HCT116 (cell line): ENCODE results near the gene C2CD2L. TPM values are rescaled to one million over a fixed set of nuclear protein-coding genes. Genes with fewer than 3 reads are reported as not detected.

ENCODE experiments used
- ATAC-seq: fragments of 200-7000 bp; cut with Tn5 transposase; 2 replicates; pipeline ENCODE4 v1.9.1; 2020; ENCODE audit warnings: mild to moderate bottlenecking, moderate library complexity
- BruUV-seq: library from RNA; stranded (reverse); fragments of 400-500 nt; replicated peaks from 2 replicates; lab custom pipeline; 2021; lab: Mats Ljungman, UMichigan
- CTCF ChIA-PET: fragments of 300-600 bp; sonication (Branson Sonifier 250); formaldehyde crosslinking; loops from one replicate; lab custom pipeline; 2021; ENCODE audit warnings: antibody characterized with exemption; lab: Charles Lee
- POLR2A ChIA-PET: fragments of 300-600, 350-600 bp; sonication (Branson Sonifier 250); formaldehyde crosslinking; loops from one replicate; lab custom pipeline; 2021; ENCODE audit warnings: antibody characterized with exemption; lab: Charles Lee
- RAD21 ChIA-PET, 2 experiments: fragments of 300-600 bp; sonication (Branson Sonifier 250); formaldehyde crosslinking; loops; one replicate each; lab custom pipeline; 2023; ENCODE audit warnings: low total read pairs in 2 of 2; ENCODE audit not compliant: uncharacterized antibody in 2 of 2, unreplicated experiment in 2 of 2, low non-redundant PET in 1 of 2; lab: Charles Lee
- DNase-seq: peaks from one replicate; pipeline ENCODE4 v3.0.0-alpha.2; 2010; ENCODE audit warnings: low read depth, low spot score
- H2AFZ ChIP-seq: fragments of 200-600 bp; shearing (Covaris generic), sonication (generic); 2 replicates; pipeline ENCODE4 v1.6.1; 2017; ENCODE audit warnings: low read depth, mixed run types, mixed read lengths, antibody characterized with exemption, low read length; ENCODE audit not compliant: poor library complexity, severe bottlenecking
- H3K27ac ChIP-seq: 2 replicates; pipeline ENCODE4 v1.5.1; 2012; ENCODE audit warnings: low read depth, low read length
- H3K27me3 ChIP-seq: fragments of 200-600 bp; sonication (generic); 2 replicates; pipeline ENCODE4 v1.6.1; 2016; ENCODE audit warnings: mixed run types, low read length, mixed read lengths; ENCODE audit not compliant: insufficient read depth
- H3K36me3 ChIP-seq, 2 experiments: fragments of 200-500 bp in 1 of 2; fragments of 200-600 bp in 1 of 2; sonication (Bioruptor generic) in 1 of 2; sonication (generic) in 1 of 2; 2 replicates each; pipeline versions ENCODE4 v1.5.1 to v1.6.1; 2014 to 2016; ENCODE audit warnings: low read length in 2 of 2, inconsistent platforms in 1 of 2, mixed read lengths in 1 of 2, mixed run types in 1 of 2; ENCODE audit not compliant: insufficient read depth in 2 of 2, control insufficient read depth in 1 of 2
- H3K4me1 ChIP-seq, 2 experiments: fragments of 200-600 bp in 1 of 2; sonication (generic) in 1 of 2; 2 replicates each; pipeline versions ENCODE4 v1.5.1 to v1.6.1; 2012 to 2017; ENCODE audit warnings: low read length in 2 of 2, inconsistent platforms in 1 of 2, mild to moderate bottlenecking in 1 of 2, mixed read lengths in 1 of 2, mixed run types in 1 of 2, moderate library complexity in 1 of 2; ENCODE audit not compliant: insufficient read depth in 2 of 2, control insufficient read depth in 1 of 2
- H3K4me2 ChIP-seq: fragments of 200-600 bp; sonication (generic); 2 replicates; pipeline ENCODE4 v1.6.1; 2017; ENCODE audit warnings: mixed run types, low read length, mixed read lengths
- H3K4me3 ChIP-seq, 2 experiments: fragments of 200-600 bp in 1 of 2; sonication (generic) in 1 of 2; replicated peaks in 1 of 2; 2 replicates each; pipeline ENCODE4 v1.5.1; 2011 to 2016; ENCODE audit warnings: low read length in 2 of 2, control low read depth in 1 of 2, low read depth in 1 of 2, mild to moderate bottlenecking in 1 of 2, mixed read lengths in 1 of 2, mixed run types in 1 of 2
- H3K79me2 ChIP-seq: fragments of 200-600 bp; sonication (generic); 2 replicates; pipeline ENCODE4 v1.6.1; 2017; ENCODE audit warnings: mild to moderate bottlenecking, mixed run types, low read length, moderate library complexity, mixed read lengths; ENCODE audit not compliant: insufficient read depth
- H3K9ac ChIP-seq: fragments of 200-600 bp; sonication (generic); 2 replicates; pipeline ENCODE4 v1.6.1; 2016; ENCODE audit warnings: low read length, mixed read lengths
- H3K9me2 ChIP-seq: fragments of 200-600 bp; sonication (generic), shearing (Covaris generic); 2 replicates; pipeline ENCODE4 v1.6.1; 2017; ENCODE audit warnings: mixed run types, mild to moderate bottlenecking, moderate library complexity; ENCODE audit not compliant: insufficient read depth
- H3K9me3 ChIP-seq, 2 experiments: fragments of 200-500 bp in 1 of 2; fragments of 200-600 bp in 1 of 2; sonication (Bioruptor generic) in 1 of 2; sonication (generic) in 1 of 2; 2 replicates each; pipeline ENCODE4 v1.6.1; 2014 to 2017; ENCODE audit warnings: low read length in 2 of 2, mixed read lengths in 2 of 2, inconsistent platforms in 1 of 2, low read depth in 1 of 2, mild to moderate bottlenecking in 1 of 2, mixed run types in 1 of 2, moderate library complexity in 1 of 2; ENCODE audit not compliant: control insufficient read depth in 1 of 2, insufficient read depth in 1 of 2
- H4K20me1 ChIP-seq: fragments of 200-600 bp; sonication (generic), shearing (Covaris generic); 2 replicates; pipeline ENCODE4 v1.6.1; 2017; ENCODE audit warnings: mixed run types, mild to moderate bottlenecking, moderate library complexity; ENCODE audit not compliant: insufficient read depth
- CBX3 ChIP-seq: IDR thresholded peaks from 2 replicates; pipeline ENCODE4 v1.6.1; 2012; ENCODE audit warnings: low read depth
- CEBPB ChIP-seq: IDR thresholded peaks from 2 replicates; pipeline ENCODE4 v1.6.1; 2012; ENCODE audit warnings: low read depth
- CTCF ChIP-seq, 3 experiments: fragments of 200-600 bp in 1 of 3; sonication (generic) in 1 of 3; IDR thresholded peaks in 2 of 3; conservative IDR thresholded peaks in 1 of 3; 2 replicates each; pipeline ENCODE4 v1.5.1; 2012 to 2017; ENCODE audit warnings: low read depth in 2 of 3, low read length in 2 of 3, antibody characterized with exemption in 1 of 3, borderline replicate concordance in 1 of 3, control low read depth in 1 of 3, mild to moderate bottlenecking in 1 of 3, mixed read lengths in 1 of 3, mixed run types in 1 of 3, moderate library complexity in 1 of 3; ENCODE audit not compliant: insufficient read depth in 1 of 3
- ELF1 ChIP-seq: IDR thresholded peaks from 2 replicates; pipeline ENCODE4 v1.6.1; 2012; ENCODE audit warnings: low read depth, borderline replicate concordance
- EZH2 ChIP-seq: fragments of 200-600 bp; sonication (generic); IDR thresholded peaks from 2 replicates; pipeline ENCODE4 v1.6.1; 2017; ENCODE audit warnings: antibody characterized with exemption, mixed run types
- FOSL1 ChIP-seq: IDR thresholded peaks from 2 replicates; pipeline ENCODE4 v1.6.1; 2012; ENCODE audit warnings: low read depth
- JUND ChIP-seq: IDR thresholded peaks from 2 replicates; pipeline ENCODE4 v1.6.1; 2012
- POLR2A ChIP-seq: IDR thresholded peaks from 2 replicates; pipeline ENCODE4 v1.7.0; 2011; ENCODE audit warnings: borderline replicate concordance; ENCODE audit not compliant: insufficient read depth, insufficient read length; ENCODE audit errors: extremely low read depth
- POLR2AphosphoS5 ChIP-seq: IDR thresholded peaks from 2 replicates; pipeline ENCODE4 v1.6.1; 2011; ENCODE audit warnings: mild to moderate bottlenecking, low read depth, low read length, moderate library complexity
- RAD21 ChIP-seq: IDR thresholded peaks from 2 replicates; pipeline ENCODE4 v1.6.1; 2012; ENCODE audit warnings: low read depth, mild to moderate bottlenecking
- SP1 ChIP-seq: IDR thresholded peaks from 2 replicates; pipeline ENCODE4 v1.6.1; 2012; ENCODE audit warnings: low read depth
- YY1 ChIP-seq: IDR thresholded peaks from 2 replicates; pipeline ENCODE4 v1.6.1; 2011; ENCODE audit warnings: low read length, low read depth, moderate library complexity, mild to moderate bottlenecking; ENCODE audit not compliant: insufficient replicate concordance; ENCODE audit errors: extremely low read depth
- ZFX ChIP-seq: fragments of 450-650 bp; IDR thresholded peaks from 2 replicates; pipeline ENCODE4 v1.6.1; 2017
- ZNF274 ChIP-seq: fragments of 200-500 bp; sonication (Bioruptor generic); IDR thresholded peaks from 2 replicates; pipeline ENCODE4 v1.6.1; 2014; ENCODE audit warnings: mild to moderate bottlenecking, low read depth, low read length, inconsistent platforms
- intact Hi-C: fragments of 100-400 bp; cut with micrococcal nuclease; formaldehyde crosslinking; loops from 2 replicates; pipeline ENCODE4 v1.10.0; 2022
- total RNA-seq: library from RNA; stranded (reverse); gene quantifications from one replicate; pipeline ENCODE4 v1.2.1, GENCODE V29; 2021; ENCODE audit not compliant: unreplicated experiment
- TF ChIP-seq, protein P1 (sequence below): IDR thresholded peaks from 2 replicates; pipeline ENCODE4 v1.6.1; 2012; ENCODE audit warnings: low read depth

The C2CD2L gene
- total RNA-seq, 1 experiment from 2014 or later: 12.4 TPM

DNA sequence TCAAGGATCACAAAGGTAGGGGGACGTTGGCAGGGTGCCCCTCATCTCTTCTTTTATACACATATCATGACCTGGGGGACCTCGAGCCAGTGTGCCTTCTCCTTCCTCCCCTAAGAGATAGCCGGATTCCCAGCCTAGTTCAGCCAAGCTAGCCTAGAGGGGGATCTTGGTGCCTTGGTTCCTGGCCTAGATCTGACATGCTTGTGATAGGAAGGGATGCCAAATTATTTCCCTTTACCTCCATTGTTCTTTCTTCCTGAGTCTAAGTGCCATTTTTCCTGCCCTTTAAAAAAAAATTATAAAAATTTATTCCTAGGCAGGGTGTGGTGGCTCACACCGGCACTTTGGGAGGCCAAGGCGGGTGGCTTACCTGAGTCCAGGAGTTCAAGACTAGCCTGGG, 7.2 kb downstream of the C2CD2L start:
- BruUV-seq: no TSS peak
- H3K27ac ChIP-seq: no peak overlapping the region
- peaks cover 0 to 7% of the 10 kb centered on the region in 2 experiments; a peak in 1 of 4 replicates for H3K4me1 ChIP-seq
- RAD21 ChIA-PET: no interaction called here
- no peaks in the 10 kb centered on the region for H3K9me3 ChIP-seq
- H3K9me2 ChIP-seq: no peaks in the 10 kb centered on the region
- ATAC-seq (no peak), DNase-seq (no peak)
- H3K36me3 ChIP-seq: peaks cover 11 to 21% of the 10 kb centered on the region in 2 experiments; a peak in 2 of 4 replicates
- no peaks in the 10 kb centered on the region for H3K27me3 ChIP-seq
- no peak for TF ChIP-seq CEBPB
- no peak for TF ChIP-seq RAD21
- H2AFZ ChIP-seq: no peak overlapping the region
- intact Hi-C loops: no loop called here
- H4K20me1 ChIP-seq: no peaks in the 10 kb centered on the region
- no peak overlapping the region for H3K9ac ChIP-seq
- POLR2A ChIA-PET: no interaction called here
- peaks cover 2% of the 10 kb centered on the region; the same call in 1 of the 2 replicates for H3K79me2 ChIP-seq
- no peak overlapping the region for H3K4me2 ChIP-seq
- H3K4me3 ChIP-seq: no peak overlapping the region
- CTCF ChIA-PET: no interaction called here

- H2AFZ ChIP-seq: no peak overlapping the region
- H3K36me3 ChIP-seq: peaks cover 11 to 21% of the 10 kb centered on the region in 2 experiments; a peak in 2 of 4 replicates
- DNase-seq (no peak), ATAC-seq (no peak)
- BruUV-seq: no TSS peak
- H3K9me3 ChIP-seq: no peaks in the 10 kb centered on the region
- H3K27ac ChIP-seq: no peak overlapping the region
- no peak overlapping the region for H3K4me2 ChIP-seq
- ChIA-PET CTCF (no interaction called here), POLR2A (no interaction called here), RAD21 (no interaction called here)
- no peaks in the 10 kb centered on the region for H4K20me1 ChIP-seq
- H3K4me1 ChIP-seq: peaks cover 4 to 12% of the 10 kb centered on the region in 2 experiments; a peak in 3 of 4 replicates
- H3K4me3 ChIP-seq: no peak overlapping the region
- no peak overlapping the region for H3K9ac ChIP-seq
- no peaks in the 10 kb centered on the region for H3K9me2 ChIP-seq
- H3K79me2 ChIP-seq: no peaks in the 10 kb centered on the region
- intact Hi-C loops: no loop called here
- H3K27me3 ChIP-seq: no peaks in the 10 kb centered on the region
- no peak for TF ChIP-seq RAD21
- TF ChIP-seq CEBPB: no peak
- TF ChIP-seq POLR2A: no peak
- TF ChIP-seq FOSL1: no peak
- no peak for TF ChIP-seq CTCF (IDR thresholded peaks at IDR 0.05 in 2 of 3, conservative IDR thresholded peaks at IDR 0.05 in 1 of 3; ENCODE audit: borderline replicate concordance in 1 of 3, insufficient read depth in 1 of 3, low read depth in 2 of 3, low read length in 2 of 3)
- TF ChIP-seq CBX3: no peak
- TF ChIP-seq EZH2: no peak
- TF ChIP-seq YY1: no peak
- no peak for TF ChIP-seq ELF1
- TF ChIP-seq ZFX: no peak
- TF ChIP-seq, protein P1, sequence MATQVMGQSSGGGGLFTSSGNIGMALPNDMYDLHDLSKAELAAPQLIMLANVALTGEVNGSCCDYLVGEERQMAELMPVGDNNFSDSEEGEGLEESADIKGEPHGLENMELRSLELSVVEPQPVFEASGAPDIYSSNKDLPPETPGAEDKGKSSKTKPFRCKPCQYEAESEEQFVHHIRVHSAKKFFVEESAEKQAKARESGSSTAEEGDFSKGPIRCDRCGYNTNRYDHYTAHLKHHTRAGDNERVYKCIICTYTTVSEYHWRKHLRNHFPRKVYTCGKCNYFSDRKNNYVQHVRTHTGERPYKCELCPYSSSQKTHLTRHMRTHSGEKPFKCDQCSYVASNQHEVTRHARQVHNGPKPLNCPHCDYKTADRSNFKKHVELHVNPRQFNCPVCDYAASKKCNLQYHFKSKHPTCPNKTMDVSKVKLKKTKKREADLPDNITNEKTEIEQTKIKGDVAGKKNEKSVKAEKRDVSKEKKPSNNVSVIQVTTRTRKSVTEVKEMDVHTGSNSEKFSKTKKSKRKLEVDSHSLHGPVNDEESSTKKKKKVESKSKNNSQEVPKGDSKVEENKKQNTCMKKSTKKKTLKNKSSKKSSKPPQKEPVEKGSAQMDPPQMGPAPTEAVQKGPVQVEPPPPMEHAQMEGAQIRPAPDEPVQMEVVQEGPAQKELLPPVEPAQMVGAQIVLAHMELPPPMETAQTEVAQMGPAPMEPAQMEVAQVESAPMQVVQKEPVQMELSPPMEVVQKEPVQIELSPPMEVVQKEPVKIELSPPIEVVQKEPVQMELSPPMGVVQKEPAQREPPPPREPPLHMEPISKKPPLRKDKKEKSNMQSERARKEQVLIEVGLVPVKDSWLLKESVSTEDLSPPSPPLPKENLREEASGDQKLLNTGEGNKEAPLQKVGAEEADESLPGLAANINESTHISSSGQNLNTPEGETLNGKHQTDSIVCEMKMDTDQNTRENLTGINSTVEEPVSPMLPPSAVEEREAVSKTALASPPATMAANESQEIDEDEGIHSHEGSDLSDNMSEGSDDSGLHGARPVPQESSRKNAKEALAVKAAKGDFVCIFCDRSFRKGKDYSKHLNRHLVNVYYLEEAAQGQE: no peak
- TF ChIP-seq ZNF274: no peak
- TF ChIP-seq POLR2AphosphoS5: no peak
- no peak for TF ChIP-seq SP1
- no peak for TF ChIP-seq JUND
Measured at GRCh38 chr11:119115484-119116234, 8.5 kb downstream of the C2CD2L start.
